Naive B cell (primary cell): Measurements from ENCODE around the gene CUEDC1. TPM values are rescaled to one million over a fixed set of nuclear protein-coding genes. Genes with fewer than 3 reads are reported as not detected.

ENCODE experiments used
- ATAC-seq, 2 donors: fragments of 150-1000 bp; cut with Tn5 transposase; 2 replicates each; pipeline ENCODE4 v1.10.0; 2021; ENCODE audit warnings: low read depth in 2 of 2, mild to moderate bottlenecking in 2 of 2, moderate library complexity in 2 of 2
- DNase-seq: peaks from one replicate; pipeline ENCODE4 v3.0.0; 2022
- H3K27ac Mint-ChIP-seq, 6 donors: one replicate each; pipeline ENCODE4 v1.8.0; 2020 to 2022; ENCODE audit warnings: mild to moderate bottlenecking in 6 of 6, mixed read lengths in 6 of 6, moderate library complexity in 5 of 6, inconsistent platforms in 2 of 6
- H3K27me3 Mint-ChIP-seq, 3 donors: one replicate each; pipeline ENCODE4 v1.8.0; 2021 to 2022; ENCODE audit warnings: mixed read lengths in 3 of 3, mild to moderate bottlenecking in 1 of 3
- H3K36me3 Mint-ChIP-seq, 2 donors: one replicate each; pipeline ENCODE4 v1.8.0; 2020 to 2022; ENCODE audit warnings: mixed read lengths in 2 of 2, inconsistent platforms in 1 of 2, mild to moderate bottlenecking in 1 of 2
- H3K4me1 Mint-ChIP-seq, 3 donors: one replicate each; pipeline ENCODE4 v1.8.0; 2020 to 2022; ENCODE audit warnings: mixed read lengths in 3 of 3, inconsistent platforms in 1 of 3, mild to moderate bottlenecking in 1 of 3, moderate library complexity in 1 of 3
- H3K4me3 Mint-ChIP-seq, 8 donors: one replicate each; pipeline ENCODE4 v1.8.0; 2020 to 2022; ENCODE audit warnings: mild to moderate bottlenecking in 8 of 8, mixed read lengths in 8 of 8, moderate library complexity in 8 of 8, inconsistent platforms in 2 of 8
- H3K9me3 Mint-ChIP-seq, 7 donors: one replicate each; pipeline ENCODE4 v1.8.0; 2020 to 2022; ENCODE audit warnings: mixed read lengths in 7 of 7, mild to moderate bottlenecking in 5 of 7, inconsistent platforms in 2 of 7, moderate library complexity in 1 of 7
- polyA plus RNA-seq, 6 donors: library from polyadenylated mRNA; unstranded; fragments of 300-500 nt; fragmentation: Illumina TruSeq; gene quantifications; one replicate each; pipeline ENCODE4 v1.2.3, GENCODE V29; 2021; ENCODE audit warnings: low read depth in 6 of 6

The CUEDC1 gene
- polyA plus RNA-seq, 6 donors from 2014 or later, result not detected

DNA sequence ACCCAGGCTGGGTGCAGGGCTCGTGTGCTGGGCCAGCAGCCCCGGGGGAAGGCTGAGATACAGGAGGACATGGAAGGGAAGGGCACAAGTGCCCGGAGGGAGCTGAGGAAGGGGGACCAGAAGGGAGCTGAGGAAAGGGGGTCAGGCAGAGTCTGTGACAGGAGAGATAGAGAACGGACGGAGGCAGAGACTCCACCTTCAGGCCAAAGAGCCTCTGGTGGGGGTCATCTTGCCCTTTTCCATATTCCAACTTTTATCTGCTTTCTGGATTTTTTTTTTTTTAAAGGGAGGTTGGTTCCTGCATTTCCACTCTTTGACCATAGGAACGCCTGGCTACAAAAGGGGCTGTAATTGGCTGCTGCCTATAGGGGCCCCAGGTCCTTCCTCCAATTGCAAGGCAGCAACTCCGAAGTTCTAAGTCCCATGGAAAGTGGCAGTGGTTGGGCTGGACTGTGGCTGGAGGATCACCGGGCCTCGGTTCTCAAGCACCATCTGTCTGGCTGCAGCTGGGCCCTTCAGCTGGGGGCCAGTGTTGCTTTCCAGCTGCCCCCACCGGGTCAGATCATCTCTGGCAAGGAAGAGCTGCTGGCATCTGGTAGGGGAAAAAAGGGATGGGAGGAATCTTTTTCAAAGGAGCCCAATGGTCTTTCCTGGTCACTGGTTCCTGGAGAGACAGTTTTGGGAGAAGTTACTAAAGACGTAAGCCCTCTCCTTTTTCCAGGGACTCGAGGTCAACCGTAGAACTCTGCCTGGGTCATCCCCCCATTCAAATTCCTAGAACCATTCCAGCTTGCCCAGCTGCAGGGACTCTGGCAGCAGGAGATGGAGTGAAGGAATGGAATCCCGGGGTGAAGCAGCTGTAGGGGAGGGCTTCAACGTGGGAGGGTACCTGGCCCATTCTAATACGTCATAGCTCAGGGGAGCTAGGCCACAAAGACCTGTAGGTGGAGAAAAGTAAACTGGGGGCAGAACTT lies 92.2 kb downstream of the CUEDC1 start:
- no peaks in the 10 kb centered on the region for H3K36me3 Mint-ChIP-seq
- H3K27ac Mint-ChIP-seq, result peak overlapping the region in 2 of 6 donors; percentile 5 to 37
- peaks cover 17 to 23% (median 20%) of the 10 kb centered on the region in 3 donors for H3K4me1 Mint-ChIP-seq
- no peaks in the 10 kb centered on the region for H3K9me3 Mint-ChIP-seq
- DNase-seq (no peak), ATAC-seq (no peak)
- peak overlapping the region in 5 of 8 donors; percentile 9 to 59 (median 54) for H3K4me3 Mint-ChIP-seq
- H3K27me3 Mint-ChIP-seq, result peaks cover 23 to 41% (median 35%) of the 10 kb centered on the region in 3 donors

DNA sequence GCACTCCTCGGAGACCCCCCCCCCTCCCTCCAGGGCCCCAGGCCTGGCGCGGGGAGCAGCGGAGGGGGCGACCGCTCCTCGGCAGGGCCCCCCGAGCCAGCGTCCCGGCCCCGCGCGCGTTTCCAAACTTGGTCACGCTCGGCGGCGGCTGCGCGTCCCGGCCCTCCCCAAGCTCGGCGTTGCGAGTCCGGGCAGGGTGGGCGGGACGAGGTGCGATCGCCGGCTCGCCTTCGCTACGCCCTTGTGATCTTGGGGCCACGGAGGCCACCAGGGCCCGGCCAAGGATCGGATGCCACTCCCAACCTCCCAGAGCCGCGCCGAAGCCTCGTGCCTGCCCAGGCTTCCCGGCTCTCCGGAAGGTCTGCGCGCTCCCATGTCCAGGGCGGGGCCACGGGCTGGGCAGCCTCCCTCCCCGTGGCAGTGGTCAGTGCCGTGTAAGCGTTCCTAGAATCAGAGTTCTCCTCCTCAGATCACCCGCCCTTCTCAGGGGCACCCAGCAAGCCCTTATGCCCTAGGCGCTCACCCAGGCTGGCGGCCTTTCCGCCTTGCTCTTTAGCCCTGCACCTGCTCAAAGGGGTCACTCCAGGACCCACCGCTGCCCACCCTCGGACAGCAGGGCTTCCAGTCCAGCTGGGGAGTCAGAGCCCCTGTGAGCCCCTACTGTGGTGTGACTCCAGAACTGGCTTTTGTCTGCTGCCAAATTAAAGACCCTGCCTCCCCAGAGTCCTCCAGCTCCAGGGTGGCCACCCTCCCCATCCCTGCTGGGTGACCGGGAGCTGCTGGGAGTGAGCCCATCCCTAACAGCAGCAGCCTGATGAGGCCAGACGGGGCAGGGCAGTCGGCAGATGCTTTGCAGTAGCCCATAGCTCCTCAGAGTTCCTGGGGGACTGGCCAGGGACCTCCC lies 93.2 kb downstream of the CUEDC1 start:
- DNase-seq (no peak), ATAC-seq (peak; percentile 4)
- Mint-ChIP-seq H3K27ac (peak overlapping the region in 1 of 6 donors; percentile 48), H3K4me3 (peak overlapping the region in 6 of 8 donors; percentile 12 to 83 (median 50)), H3K36me3 (no peaks in the 10 kb centered on the region), H3K9me3 (no peaks in the 10 kb centered on the region), H3K27me3 (peaks cover 23 to 41% (median 36%) of the 10 kb centered on the region in 3 donors), H3K4me1 (peaks cover 11 to 14% (median 11%) of the 10 kb centered on the region in 3 donors)

DNA sequence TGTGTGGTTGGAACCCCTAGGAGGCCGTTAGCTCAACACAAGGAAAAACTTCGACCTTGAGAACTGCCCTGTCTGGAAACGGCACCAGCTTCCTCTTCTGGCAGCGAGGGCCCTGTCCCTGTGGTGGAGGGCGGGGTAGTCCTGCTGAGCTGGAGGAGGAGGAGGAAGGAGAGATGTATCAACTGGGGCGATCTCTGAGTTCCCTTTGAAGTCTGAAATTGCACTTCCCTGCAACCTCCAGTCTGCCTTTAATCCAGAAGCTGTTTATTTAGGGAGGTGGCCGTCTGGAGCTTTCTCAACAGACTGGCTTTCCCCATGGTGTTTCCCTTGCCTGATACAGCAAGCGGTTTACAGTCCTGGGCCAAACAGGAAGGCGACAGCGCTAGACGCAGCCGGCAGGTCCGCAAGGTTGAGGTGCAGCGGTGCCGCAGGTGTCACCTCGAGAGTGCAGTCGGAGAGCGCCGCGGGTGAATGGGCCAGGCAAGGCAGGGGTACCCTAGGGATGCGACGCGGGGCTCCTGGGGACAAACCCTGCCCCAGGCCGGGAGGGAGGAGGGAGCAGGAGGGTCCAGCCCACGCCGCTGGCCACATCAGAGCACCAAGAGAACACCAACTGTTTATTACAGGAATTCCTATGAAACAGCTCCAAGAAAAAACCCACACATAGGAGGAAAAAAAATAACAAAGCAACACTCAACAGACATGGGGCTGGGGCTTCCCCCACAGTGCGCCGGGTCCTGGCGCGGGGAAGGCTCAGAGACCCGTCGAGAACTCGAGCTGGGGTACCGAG lies 94.0 kb downstream of the CUEDC1 start:
- peak; percentile 41 for DNase-seq
- H3K9me3 Mint-ChIP-seq, result no peaks in the 10 kb centered on the region

GRCh38 chr17:57860414-57860999 lies 94.7 kb downstream of the CUEDC1 start:
- no peaks in the 10 kb centered on the region for H3K9me3 Mint-ChIP-seq
- no peak overlapping the region for H3K27ac Mint-ChIP-seq
- ATAC-seq, result no peak
- no peak for DNase-seq
- H3K4me1 Mint-ChIP-seq, result peaks cover 11 to 13% (median 11%) of the 10 kb centered on the region in 3 donors
- H3K27me3 Mint-ChIP-seq, result peaks cover 23 to 41% (median 36%) of the 10 kb centered on the region in 3 donors
- peak overlapping the region; percentile 83 to 94 (median 88) for H3K4me3 Mint-ChIP-seq
- H3K36me3 Mint-ChIP-seq, result no peaks in the 10 kb centered on the region

More for the DNA sequence above, 94.0 kb downstream of the CUEDC1 start:
- Mint-ChIP-seq H3K4me3 (peak overlapping the region; percentile 83 to 94 (median 88)), H3K4me1 (peaks cover 11 to 13% (median 11%) of the 10 kb centered on the region in 3 donors), H3K27me3 (peaks cover 23 to 41% (median 36%) of the 10 kb centered on the region in 3 donors), H3K27ac (peak overlapping the region in 2 of 6 donors; percentile 44 to 62), H3K36me3 (no peaks in the 10 kb centered on the region)
- peak; percentile 72 to 78 for ATAC-seq

- DNase-seq (no peak), ATAC-seq (no peak)
- Mint-ChIP-seq H3K9me3 (no peaks in the 10 kb centered on the region), H3K4me1 (peaks cover 11 to 13% (median 11%) of the 10 kb centered on the region in 3 donors), H3K36me3 (no peaks in the 10 kb centered on the region), H3K4me3 (peak overlapping the region in 2 of 8 donors; percentile 5 to 78), H3K27me3 (peaks cover 23 to 41% (median 36%) of the 10 kb centered on the region in 3 donors), H3K27ac (no peak overlapping the region)
Measured at GRCh38 chr17:57859601-57860413, 95.4 kb downstream of the CUEDC1 start.

DNA sequence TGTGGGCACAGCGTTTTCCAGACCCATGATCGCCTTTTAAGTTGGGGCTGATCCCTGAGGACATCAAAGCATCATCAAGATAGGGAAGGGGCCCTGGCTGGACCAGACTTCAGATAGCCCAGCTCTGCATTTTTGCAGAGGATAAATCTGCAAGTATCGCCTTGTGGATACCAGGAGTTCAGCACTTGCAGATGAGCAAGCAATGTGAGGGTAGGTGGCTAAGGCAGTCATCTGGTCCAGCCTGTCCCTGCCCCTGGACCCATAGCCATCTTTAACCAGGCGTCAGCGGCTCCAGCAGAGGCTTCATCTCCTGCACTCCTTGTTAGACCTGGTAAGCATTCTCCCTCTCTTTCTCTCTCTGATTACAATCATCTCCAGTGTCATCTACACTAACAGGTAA lies 96.4 kb downstream of the CUEDC1 start:
- peaks cover 23 to 36% (median 31%) of the 10 kb centered on the region in 3 donors for H3K27me3 Mint-ChIP-seq
- H3K27ac Mint-ChIP-seq, result no peak overlapping the region
- no peak overlapping the region for H3K4me3 Mint-ChIP-seq
- no peak for DNase-seq
- H3K4me1 Mint-ChIP-seq, result peaks cover 11 to 13% (median 11%) of the 10 kb centered on the region in 3 donors
- H3K36me3 Mint-ChIP-seq, result no peaks in the 10 kb centered on the region
- H3K9me3 Mint-ChIP-seq, result no peaks in the 10 kb centered on the region
- ATAC-seq, result no peak

- peaks cover 21 to 29% (median 23%) of the 10 kb centered on the region in 3 donors for H3K27me3 Mint-ChIP-seq
- no peaks in the 10 kb centered on the region for H3K36me3 Mint-ChIP-seq
- DNase-seq (no peak), ATAC-seq (no peak)
- H3K27ac Mint-ChIP-seq, result no peak overlapping the region
- H3K4me1 Mint-ChIP-seq, result peaks cover 11 to 14% (median 11%) of the 10 kb centered on the region in 3 donors
- no peak overlapping the region for H3K4me3 Mint-ChIP-seq
- no peaks in the 10 kb centered on the region for H3K9me3 Mint-ChIP-seq
Measured at GRCh38 chr17:57856792-57857620, 98.2 kb downstream of the CUEDC1 start.

DNA sequence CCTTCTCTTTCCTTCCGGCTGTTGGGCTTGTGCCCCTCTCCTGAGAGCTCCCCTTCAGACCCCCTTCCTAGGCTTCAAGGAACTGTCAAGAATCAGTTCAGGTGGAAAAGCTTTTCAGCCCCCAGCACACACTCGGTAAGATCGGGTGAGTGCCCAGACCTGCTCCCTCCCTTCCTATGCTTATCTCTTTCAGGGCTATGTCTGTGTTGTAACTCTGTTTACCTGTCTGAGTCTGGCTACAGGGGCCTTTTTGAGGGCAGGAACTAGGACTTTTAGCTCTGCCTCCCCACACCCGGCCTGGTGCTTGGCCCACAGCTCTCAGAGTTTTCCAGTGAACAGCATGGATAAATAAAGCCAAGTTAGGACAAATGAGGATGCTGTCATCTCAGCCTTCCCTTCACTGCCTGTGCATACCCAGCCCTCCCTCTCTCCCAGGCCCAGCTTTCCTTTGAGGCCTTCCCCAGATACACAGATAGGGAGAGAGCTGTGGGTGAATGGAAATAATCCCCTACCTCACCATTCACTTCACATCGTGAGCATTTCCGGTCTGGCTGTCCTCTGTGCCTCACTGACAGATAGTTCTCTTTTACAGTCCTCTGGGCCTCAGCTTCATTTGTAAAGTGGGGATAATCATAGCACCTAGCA lies 99.7 kb downstream of the CUEDC1 start:
- no peaks in the 10 kb centered on the region for H3K36me3 Mint-ChIP-seq
- DNase-seq (no peak), ATAC-seq (no peak)
- peaks cover 12 to 16% (median 14%) of the 10 kb centered on the region in 3 donors for H3K4me1 Mint-ChIP-seq
- no peak overlapping the region for H3K4me3 Mint-ChIP-seq
- H3K9me3 Mint-ChIP-seq, result no peaks in the 10 kb centered on the region
- H3K27me3 Mint-ChIP-seq, result peaks cover 12 to 20% (median 13%) of the 10 kb centered on the region in 3 donors
- no peak overlapping the region for H3K27ac Mint-ChIP-seq

- Mint-ChIP-seq H3K27me3 (peaks cover 2 to 8% (median 5%) of the 10 kb centered on the region in 3 donors), H3K4me1 (peaks cover 28 to 31% (median 28%) of the 10 kb centered on the region in 3 donors), H3K27ac (no peak overlapping the region), H3K36me3 (no peaks in the 10 kb centered on the region), H3K9me3 (no peaks in the 10 kb centered on the region), H3K4me3 (peak overlapping the region in 3 of 8 donors; percentile 36 to 46 (median 42))
- ATAC-seq (no peak), DNase-seq (no peak)
Measured at GRCh38 chr17:57853695-57854094, 101.5 kb downstream of the CUEDC1 start.

DNA sequence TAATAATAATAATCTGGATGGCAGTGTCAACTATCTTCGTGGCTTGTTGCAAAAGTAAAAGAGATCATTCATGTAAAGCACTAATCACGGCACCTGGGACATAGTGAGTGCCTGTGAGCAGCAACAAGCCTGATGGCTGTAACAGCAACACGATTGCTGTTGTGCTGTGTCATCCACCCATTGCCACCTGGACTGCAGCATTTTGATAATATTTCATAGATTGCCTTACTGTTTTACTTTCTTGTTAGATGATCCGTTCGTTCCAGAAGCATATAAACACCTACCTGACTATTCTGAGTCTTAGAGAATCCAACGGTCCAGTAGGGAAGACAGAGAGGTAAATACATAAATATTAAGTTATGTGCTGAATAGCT lies 102.3 kb downstream of the CUEDC1 start:
- H3K4me1 Mint-ChIP-seq, result peaks cover 28 to 37% (median 34%) of the 10 kb centered on the region in 3 donors
- peaks cover 0 to under 1% (median 0%) of the 10 kb centered on the region in 3 donors for H3K27me3 Mint-ChIP-seq
- no peak overlapping the region for H3K27ac Mint-ChIP-seq
- H3K4me3 Mint-ChIP-seq, result peak overlapping the region in 2 of 8 donors; percentile 46 to 69
- no peaks in the 10 kb centered on the region for H3K36me3 Mint-ChIP-seq
- DNase-seq (no peak), ATAC-seq (no peak)
- no peaks in the 10 kb centered on the region for H3K9me3 Mint-ChIP-seq
